ENCODE results near the gene DRD2. TPM values are rescaled to one million over a fixed set of nuclear protein-coding genes. Genes with fewer than 3 reads are reported as not detected.

Gene DRD2
- total RNA-seq, 2 experiments from 2014 or later, result not detected

DNA sequence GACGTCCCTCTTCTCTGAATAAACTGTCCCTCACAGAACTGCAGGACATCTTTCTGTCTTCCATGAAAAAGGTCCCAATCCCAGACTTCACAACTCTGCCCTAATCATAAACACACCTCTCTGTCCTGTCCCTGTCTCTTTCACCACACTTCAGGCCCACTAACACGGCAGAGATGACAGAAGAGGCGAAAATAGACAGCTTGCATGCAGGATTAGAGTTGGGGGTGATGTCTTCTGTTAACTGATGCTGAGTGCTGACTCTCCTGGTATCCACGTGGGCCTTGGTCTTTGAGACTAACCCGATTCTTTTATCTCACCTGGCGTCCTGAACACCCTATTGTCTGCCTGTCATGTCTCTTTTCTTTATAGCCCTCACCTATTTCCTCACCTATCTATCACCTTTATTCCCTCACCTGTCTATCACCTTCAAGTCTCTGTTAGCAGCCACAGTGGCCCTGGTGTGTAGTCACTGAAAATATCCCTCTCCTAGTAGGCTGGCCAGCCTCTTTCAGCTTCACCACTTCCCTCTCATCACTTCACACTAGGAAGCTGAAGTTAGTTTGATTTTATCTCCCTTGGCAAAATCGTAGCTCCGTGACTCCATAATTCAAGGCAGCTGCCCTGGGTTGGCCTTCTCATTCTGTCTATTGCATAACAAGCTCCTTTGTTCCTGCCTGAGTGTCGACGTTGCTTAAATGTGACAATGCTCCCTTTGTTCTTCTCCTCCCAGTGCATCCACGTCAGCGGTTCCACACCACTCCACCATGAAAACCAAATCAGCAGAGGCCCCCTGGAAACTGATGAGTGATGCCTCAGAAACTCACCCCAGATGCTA, 30.6 kb upstream of the DRD2 start:
- ChIA-PET POLR2A (no interaction called here), CTCF (no interaction called here)
- intact Hi-C loops (cut with micrococcal nuclease), result no loop called here
- Mint-ChIP-seq H3K36me3 (ENCODE audit: low read depth) (no peaks in the 10 kb centered on the region), H3K9me3 (no peaks in the 10 kb centered on the region), H3K27ac (no peak overlapping the region), H3K4me1 (ENCODE audit: low read depth) (no peaks in the 10 kb centered on the region), H3K4me3 (no peak overlapping the region), H3K27me3 (peaks cover 11% of the 10 kb centered on the region)
- DNase-seq (no peak), ATAC-seq (no peak)
- TF ChIP-seq, protein P1, sequence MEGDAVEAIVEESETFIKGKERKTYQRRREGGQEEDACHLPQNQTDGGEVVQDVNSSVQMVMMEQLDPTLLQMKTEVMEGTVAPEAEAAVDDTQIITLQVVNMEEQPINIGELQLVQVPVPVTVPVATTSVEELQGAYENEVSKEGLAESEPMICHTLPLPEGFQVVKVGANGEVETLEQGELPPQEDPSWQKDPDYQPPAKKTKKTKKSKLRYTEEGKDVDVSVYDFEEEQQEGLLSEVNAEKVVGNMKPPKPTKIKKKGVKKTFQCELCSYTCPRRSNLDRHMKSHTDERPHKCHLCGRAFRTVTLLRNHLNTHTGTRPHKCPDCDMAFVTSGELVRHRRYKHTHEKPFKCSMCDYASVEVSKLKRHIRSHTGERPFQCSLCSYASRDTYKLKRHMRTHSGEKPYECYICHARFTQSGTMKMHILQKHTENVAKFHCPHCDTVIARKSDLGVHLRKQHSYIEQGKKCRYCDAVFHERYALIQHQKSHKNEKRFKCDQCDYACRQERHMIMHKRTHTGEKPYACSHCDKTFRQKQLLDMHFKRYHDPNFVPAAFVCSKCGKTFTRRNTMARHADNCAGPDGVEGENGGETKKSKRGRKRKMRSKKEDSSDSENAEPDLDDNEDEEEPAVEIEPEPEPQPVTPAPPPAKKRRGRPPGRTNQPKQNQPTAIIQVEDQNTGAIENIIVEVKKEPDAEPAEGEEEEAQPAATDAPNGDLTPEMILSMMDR (IDR thresholded peaks at IDR 0.05), result no peak

DNA sequence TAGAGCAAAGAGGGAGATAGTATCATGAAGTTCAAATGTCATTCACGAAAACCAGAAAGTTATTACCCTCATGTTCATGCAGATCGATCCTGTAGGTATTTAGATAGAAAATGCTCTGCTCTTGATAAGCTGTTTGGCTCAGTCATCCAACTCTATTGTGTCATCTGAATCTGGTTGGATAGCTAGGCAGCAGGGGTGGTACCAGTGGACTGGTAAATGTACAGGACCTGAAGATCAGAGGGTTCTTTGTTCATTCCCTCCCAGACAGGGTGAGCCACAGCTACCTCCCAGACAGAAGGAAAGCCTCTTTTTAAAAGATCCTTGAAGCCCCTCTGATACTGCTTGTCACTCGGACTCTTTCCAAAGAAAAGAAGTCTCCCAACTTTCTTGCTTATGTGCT, 29.8 kb upstream of the DRD2 start:
- POLR2A ChIA-PET, result no interaction called here

DNA sequence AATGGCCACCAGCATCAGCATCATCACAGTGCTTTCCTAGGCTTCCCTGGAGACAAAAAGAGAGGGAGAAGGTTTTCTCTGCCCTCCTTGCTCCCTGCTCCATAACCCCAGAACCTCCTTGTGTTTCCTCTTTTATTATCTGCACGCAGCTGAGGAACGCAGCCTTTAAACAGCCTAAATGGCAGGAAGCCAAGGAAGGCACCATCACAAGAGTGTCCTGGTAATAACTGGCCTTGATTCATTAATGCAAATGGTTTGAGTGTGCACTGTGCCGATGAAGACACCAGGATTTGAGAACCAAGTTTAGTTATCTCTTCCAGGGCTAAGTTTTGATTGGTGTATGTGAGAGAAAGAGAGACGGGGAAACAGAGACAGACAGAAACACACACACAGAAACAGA, 29.4 kb upstream of the DRD2 start:
- ChIA-PET CTCF (no interaction called here), POLR2A (interaction anchor here (0.6 kb wide), 1 partner anchor 211 kb away, joined by 4 read pairs; no protein-coding TSS in a partner anchor)
- Mint-ChIP-seq H3K4me3 (no peak overlapping the region), H3K27me3 (peaks cover 8% of the 10 kb centered on the region), H3K9me3 (no peaks in the 10 kb centered on the region), H3K27ac (no peak overlapping the region), H3K4me1 (ENCODE audit: low read depth) (no peaks in the 10 kb centered on the region), H3K36me3 (ENCODE audit: low read depth) (no peaks in the 10 kb centered on the region)
- TF ChIP-seq, protein P1 (IDR thresholded peaks at IDR 0.05), result no peak
- intact Hi-C loops (cut with micrococcal nuclease), result no loop called here
- no peak for DNase-seq
- ATAC-seq, result no peak

More for the DNA sequence above, 29.8 kb upstream of the DRD2 start:
- no peaks in the 10 kb centered on the region for H3K4me1 Mint-ChIP-seq (ENCODE audit: low read depth)
- CTCF ChIA-PET, result no interaction called here
- H3K27me3 Mint-ChIP-seq, result peaks cover 8% of the 10 kb centered on the region
- ATAC-seq, result no peak
- H3K27ac Mint-ChIP-seq, result no peak overlapping the region
- no peaks in the 10 kb centered on the region for H3K9me3 Mint-ChIP-seq
- H3K4me3 Mint-ChIP-seq, result no peak overlapping the region
- intact Hi-C loops (cut with micrococcal nuclease), result no loop called here
- no peak for DNase-seq
- TF ChIP-seq, protein P1 (IDR thresholded peaks at IDR 0.05), result no peak
- no peaks in the 10 kb centered on the region for H3K36me3 Mint-ChIP-seq (ENCODE audit: low read depth)

DNA sequence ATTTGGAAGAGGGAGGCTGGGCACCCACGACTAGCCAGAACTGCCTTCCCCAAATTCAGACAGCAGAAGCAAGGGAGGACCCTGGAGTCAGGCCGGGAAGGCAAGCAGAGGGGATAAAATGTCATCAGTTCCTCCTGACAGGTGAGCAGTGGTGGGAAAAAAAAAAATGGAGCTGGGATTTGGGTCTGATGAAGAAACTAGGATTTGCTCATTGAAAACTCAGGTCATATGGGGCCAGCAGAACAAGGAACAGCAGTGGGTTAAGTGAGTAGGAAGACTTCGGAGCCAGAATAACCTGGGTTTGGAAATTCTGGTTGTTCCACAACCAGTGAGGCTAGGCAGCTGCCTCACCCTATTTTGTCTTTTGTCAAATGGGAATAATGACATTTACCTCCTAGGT, 28.9 kb upstream of the DRD2 start:
- ChIA-PET POLR2A (interaction anchor here (0.6 kb wide), 1 partner anchor 210 kb away, joined by 4 read pairs; no protein-coding TSS in a partner anchor), CTCF (no interaction called here)
- H3K27ac Mint-ChIP-seq, result no peak overlapping the region
- H3K4me1 Mint-ChIP-seq (ENCODE audit: low read depth), result no peaks in the 10 kb centered on the region
- ATAC-seq, result no peak
- no peaks in the 10 kb centered on the region for H3K36me3 Mint-ChIP-seq (ENCODE audit: low read depth)
- intact Hi-C loops (cut with micrococcal nuclease), result no loop called here
- DNase-seq, result no peak
- H3K27me3 Mint-ChIP-seq, result peaks cover 8% of the 10 kb centered on the region
- no peaks in the 10 kb centered on the region for H3K9me3 Mint-ChIP-seq
- TF ChIP-seq, protein P1 (IDR thresholded peaks at IDR 0.05), result no peak
- H3K4me3 Mint-ChIP-seq, result no peak overlapping the region

DNA sequence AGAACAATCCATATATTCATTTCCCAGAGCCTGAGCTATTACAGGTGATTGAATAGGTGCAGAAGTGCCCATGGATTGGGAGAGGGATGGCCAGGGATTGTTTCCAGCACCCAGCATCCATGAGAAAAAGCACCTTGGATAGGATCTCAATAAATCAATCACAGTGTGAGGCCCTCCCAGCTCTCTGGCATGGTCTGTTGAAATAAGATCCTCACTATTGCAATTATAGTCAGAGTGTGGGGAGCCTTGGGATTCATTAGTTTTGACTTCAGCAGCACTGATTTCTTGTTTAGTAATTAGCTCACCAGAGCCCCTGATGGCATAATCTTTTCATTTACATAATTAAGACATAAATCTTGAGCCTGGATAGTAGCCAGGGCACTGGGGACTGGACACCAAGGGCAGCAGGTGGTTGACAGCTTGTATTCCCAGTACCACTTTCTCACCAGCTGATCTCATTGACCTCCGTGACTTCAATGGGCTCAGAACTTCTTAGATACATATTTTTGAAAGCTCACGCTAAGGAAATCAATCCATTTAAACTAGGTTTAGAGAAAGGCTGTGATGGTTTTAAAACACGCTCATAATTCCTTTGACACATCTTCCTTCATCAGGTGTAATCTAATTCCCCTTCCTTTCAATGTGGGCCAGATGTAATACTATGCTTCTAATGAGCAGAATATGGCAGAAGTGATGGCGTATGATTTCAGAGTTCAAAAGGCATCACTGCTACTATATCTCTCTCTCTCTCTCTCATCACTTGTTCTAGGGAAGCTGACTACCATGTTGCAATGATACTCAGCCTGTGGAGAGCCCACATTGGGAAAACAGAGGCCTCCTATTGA, 22.1 kb upstream of the DRD2 start:
- H3K36me3 Mint-ChIP-seq (ENCODE audit: low read depth), result no peaks in the 10 kb centered on the region
- no peaks in the 10 kb centered on the region for H3K4me1 Mint-ChIP-seq (ENCODE audit: low read depth)
- H3K27ac Mint-ChIP-seq, result no peak overlapping the region
- DNase-seq (no peak), ATAC-seq (no peak)
- ChIA-PET POLR2A (no interaction called here), CTCF (no interaction called here)
- no peak overlapping the region for H3K4me3 Mint-ChIP-seq
- TF ChIP-seq, protein P1 (IDR thresholded peaks at IDR 0.05), result no peak
- H3K27me3 Mint-ChIP-seq, result peaks cover 2% of the 10 kb centered on the region
- intact Hi-C loops (cut with micrococcal nuclease), result no loop called here
- H3K9me3 Mint-ChIP-seq, result no peaks in the 10 kb centered on the region

Measured in activated CD8-positive, alpha-beta T cell treated with anti-CD3 and anti-CD28 coated beads for 36 hours (primary cell).